EH (cell line): Measurements from ENCODE around the gene CRYAA.
"Not testable (repeated sequence)": the region's sequence is repeated elsewhere in the genome, so short reads cannot be mapped to it uniquely, and the experiment has no call there.

ENCODE experiments used
- DNase-seq: peaks from one replicate; pipeline ENCODE4 v3.0.0-alpha.2; 2015; ENCODE audit warnings: low read depth

CRYAA gene

GRCh38 chr21:43177043-43177906 is 8.5 kb downstream of the CRYAA start:
- not testable (repeated sequence) for DNase-seq

- DNase-seq: not testable (repeated sequence)
Observed at GRCh38 chr21:43178175-43178826, 9.5 kb downstream of the CRYAA start.

GRCh38 chr21:43181033-43181432 is 12.2 kb downstream of the CRYAA start:
- DNase-seq: not testable (repeated sequence)

- not testable (repeated sequence) for DNase-seq
Observed at GRCh38 chr21:43187268-43187667, 18.5 kb downstream of the CRYAA start.

GRCh38 chr21:43187715-43188114 is 18.9 kb downstream of the CRYAA start:
- DNase-seq: no peak

GRCh38 chr21:43188181-43188580 is 19.4 kb downstream of the CRYAA start:
- no peak for DNase-seq

- DNase-seq: no peak
Observed at GRCh38 chr21:43188592-43189210, 19.9 kb downstream of the CRYAA start.

GRCh38 chr21:43189936-43190335 is 21.1 kb downstream of the CRYAA start:
- DNase-seq: no peak

- no peak for DNase-seq
Observed at GRCh38 chr21:43190544-43190943, 21.7 kb downstream of the CRYAA start.

GRCh38 chr21:43190951-43191350 is 22.1 kb downstream of the CRYAA start:
- no peak for DNase-seq

GRCh38 chr21:43191521-43191920 is 22.7 kb downstream of the CRYAA start:
- no peak for DNase-seq

- no peak for DNase-seq
Observed at GRCh38 chr21:43191971-43192370, 23.2 kb downstream of the CRYAA start.

- DNase-seq: no peak
Observed at GRCh38 chr21:43192501-43193081, 23.8 kb downstream of the CRYAA start.

- DNase-seq: no peak
Observed at GRCh38 chr21:43193088-43193650, 24.4 kb downstream of the CRYAA start.

- DNase-seq: peak; percentile 63
Observed at GRCh38 chr21:43193651-43194302, 25.0 kb downstream of the CRYAA start.

- no peak for DNase-seq
Observed at GRCh38 chr21:43194303-43195120, 25.7 kb downstream of the CRYAA start.

- no peak for DNase-seq
Observed at GRCh38 chr21:43195121-43196021, 26.6 kb downstream of the CRYAA start.

- DNase-seq: no peak
Observed at GRCh38 chr21:43196826-43197225, 28.0 kb downstream of the CRYAA start.

- DNase-seq: no peak
Observed at GRCh38 chr21:43198376-43198775, 29.6 kb downstream of the CRYAA start.

GRCh38 chr21:43201491-43201890 is 32.7 kb downstream of the CRYAA start:
- DNase-seq: no peak
